Heart left ventricle (tissue), 13 donors: ENCODE data around the gene NADSYN1.

Source experiments
- CTCF ChIP-seq, 12 donors: fragments of 200-600 bp; sonication (generic) in 4 of 12; IDR thresholded peaks; one replicate each; pipeline versions ENCODE4 v1.5.0 to v1.8.0; 2018 to 2022; ENCODE audit warnings: antibody characterized with exemption in 12 of 12, mild to moderate bottlenecking in 5 of 12
- POLR2A ChIP-seq, 2 donors: fragments of 450-650 bp; IDR thresholded peaks; one replicate each; pipeline ENCODE4 v1.6.1; 2017; ENCODE audit warnings: antibody characterized with exemption in 2 of 2, mild to moderate bottlenecking in 2 of 2, moderate library complexity in 2 of 2
- donor health status: ischemic (EF 13 %, LVEDD 7.1; RV severe dilation, severe dysfunction).
- donor health status: DM: no; HTN: yes; CAD: no.
- donor health status: DM: no; HTN: no; CAD: no.
- donor health status: ischemic (EF 25% LVEDD 6.9; RV normal size, moderate dysfunction).
- donor health status: ischemic (EF 25% LVEDD 5.7; RV mildly dilated, moderate dysfunction).
- donor health status: ischemic (EF 35%, LVEDD 5.7; RV mildly dilated, moderate dysfunction).
- donor health status: nonischemic (EF 11% LVEDD 7.7; RV severe dilation, severe dysfunction).
- donor health status: DM: yes; HTN: yes; CAD: no.
- donor health status: PGD.
- donor health status: ischemic (EF 29% LVEDD 5.4; RV normal size, mild dysfunction).
- donor health status: nonischemic (EF 23%, LVEDD 6.1; RV moderate dilation, normal function).

DNA sequence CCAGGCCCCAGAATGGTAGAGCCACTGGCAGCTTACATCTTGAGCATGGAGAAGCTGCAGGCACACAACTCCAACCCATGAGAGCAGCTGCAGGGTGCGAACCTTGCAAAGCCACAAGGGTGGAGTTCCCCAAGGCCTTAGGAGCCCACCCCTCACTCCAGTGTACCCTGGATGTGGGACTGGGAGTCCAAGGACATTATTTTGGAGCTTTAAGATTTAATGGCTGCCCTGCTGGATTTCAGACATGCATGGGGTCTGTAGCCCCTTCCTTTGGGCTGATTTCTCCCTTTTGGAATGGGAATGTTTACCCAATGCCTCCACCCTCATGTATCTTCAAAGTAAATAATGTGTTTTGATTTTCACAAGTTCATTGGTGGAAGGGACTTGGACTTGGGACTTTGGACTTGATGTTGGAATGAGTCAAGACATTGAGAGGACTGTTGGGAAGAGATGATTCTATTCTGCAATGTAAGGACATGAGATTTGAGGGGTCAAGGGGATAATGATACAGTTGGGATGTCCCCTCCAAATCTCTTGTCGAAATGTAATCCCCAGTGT, 73.0 kb downstream of the NADSYN1 start:
- TF ChIP-seq CTCF (IDR thresholded peaks at IDR 0.05): no peak
- TF ChIP-seq POLR2A (IDR thresholded peaks at IDR 0.05): no peak
